ENCODE data around the gene NSMF. TPM values are rescaled to one million over a fixed set of nuclear protein-coding genes. Genes with fewer than 3 reads are reported as not detected.

NSMF gene
- total RNA-seq, 1 experiment from 2014 or later: 73.4 TPM

DNA sequence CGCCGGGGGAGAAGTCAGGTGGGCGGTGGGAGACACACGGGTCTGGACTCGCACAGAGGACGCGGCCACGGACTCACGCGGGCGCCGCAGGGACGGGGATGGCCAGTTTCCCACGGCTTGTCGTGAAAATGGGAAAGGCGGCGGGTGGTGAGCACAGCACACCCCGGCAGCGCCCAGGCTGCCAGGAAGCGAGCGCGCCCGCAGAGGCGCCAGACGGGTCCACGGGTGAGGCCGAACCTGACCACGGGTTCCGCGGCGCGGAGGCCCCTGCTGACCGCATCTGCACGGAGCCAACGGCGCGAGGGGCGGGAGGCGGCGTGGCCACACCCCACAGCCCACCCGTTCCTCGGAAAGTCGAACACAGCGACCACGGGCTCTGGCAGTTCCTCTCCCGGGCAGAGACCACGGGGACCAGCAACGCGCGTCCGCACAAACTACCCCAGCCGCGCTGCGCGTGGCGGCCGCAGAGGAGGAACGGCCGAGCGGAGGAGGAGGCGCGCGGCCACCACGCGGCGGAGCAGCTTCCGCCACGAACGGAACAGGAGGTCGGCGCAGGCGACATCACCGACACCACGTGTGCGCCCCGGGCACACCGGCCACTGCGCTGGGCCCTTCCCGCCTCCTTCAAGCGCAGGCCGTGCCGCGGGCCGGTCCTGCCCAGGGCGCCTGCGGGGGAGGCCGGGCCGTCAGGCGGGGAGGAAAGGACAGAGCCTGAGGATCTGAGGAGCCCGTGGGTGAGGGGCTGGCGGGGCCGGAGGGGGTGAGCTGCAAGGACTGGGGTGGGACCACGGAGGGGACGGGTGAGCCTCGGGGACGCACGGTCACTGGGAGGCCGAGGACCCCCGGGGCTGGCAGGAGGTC lies 41.7 kb downstream of the NSMF start:
- no peak overlapping the region for H3K4me2 ChIP-seq
- intact Hi-C loops (cut with micrococcal nuclease; ENCODE audit: unreplicated experiment): no loop called here
- no peak for DNase-seq

DNA sequence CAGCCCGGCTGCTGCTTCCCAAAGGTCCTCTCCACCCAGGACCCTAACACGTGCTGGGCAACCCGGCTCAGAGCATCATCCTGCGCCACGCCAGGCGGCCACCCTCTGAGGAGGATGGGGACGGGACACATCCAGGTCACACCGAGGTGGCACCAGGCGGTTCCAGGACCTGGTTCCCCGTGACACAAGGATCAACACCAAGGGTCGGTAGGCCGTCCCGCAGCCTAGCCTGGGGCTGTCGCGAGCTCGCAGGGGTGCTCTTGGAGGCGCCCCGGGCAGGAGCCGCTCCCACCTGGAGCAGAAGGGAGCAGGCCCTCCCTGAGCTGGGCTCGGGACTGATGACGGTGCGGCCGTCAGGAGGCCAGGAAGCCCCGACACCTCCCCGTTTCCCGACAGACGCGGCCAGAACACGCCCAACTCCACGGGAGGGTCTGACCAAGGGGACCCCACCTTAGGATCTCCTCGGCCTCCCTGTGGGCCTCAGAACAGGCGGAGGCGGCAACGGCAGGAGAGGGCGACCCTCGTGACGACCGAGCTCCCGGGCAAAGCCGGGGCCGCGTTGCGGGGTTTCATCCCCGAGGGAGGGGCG lies 42.5 kb downstream of the NSMF start:
- Histone ChIP-seq H2AFZ (no peak overlapping the region), H4K20me1 (ENCODE audit: insufficient read depth) (no peaks in the 10 kb centered on the region), H3K4me3 (no peak overlapping the region), H3K27ac (no peak overlapping the region), H3K9me3 (ENCODE audit: insufficient read depth, low read depth) (no peaks in the 10 kb centered on the region), H3F3A (ENCODE audit: insufficient read depth, low read depth) (peaks cover 22% of the 10 kb centered on the region; the same call in 1 of the 2 replicates), H3K9me2 (ENCODE audit: insufficient read depth) (no peaks in the 10 kb centered on the region), H3K4me1 (replicated peaks; ENCODE audit: insufficient read depth) (peaks cover 11% of the 10 kb centered on the region), H3K36me3 (ENCODE audit: low read depth) (no peaks in the 10 kb centered on the region), H3K4me2 (no peak overlapping the region), H3K27me3 (ENCODE audit: insufficient read depth, low read depth) (no peaks in the 10 kb centered on the region), H3K79me2 (ENCODE audit: low read depth) (peaks cover 15% of the 10 kb centered on the region)
- no TSS peak for BruUV-seq (replicated peaks)
- DNase-seq: no peak
- TF ChIP-seq, protein P1, sequence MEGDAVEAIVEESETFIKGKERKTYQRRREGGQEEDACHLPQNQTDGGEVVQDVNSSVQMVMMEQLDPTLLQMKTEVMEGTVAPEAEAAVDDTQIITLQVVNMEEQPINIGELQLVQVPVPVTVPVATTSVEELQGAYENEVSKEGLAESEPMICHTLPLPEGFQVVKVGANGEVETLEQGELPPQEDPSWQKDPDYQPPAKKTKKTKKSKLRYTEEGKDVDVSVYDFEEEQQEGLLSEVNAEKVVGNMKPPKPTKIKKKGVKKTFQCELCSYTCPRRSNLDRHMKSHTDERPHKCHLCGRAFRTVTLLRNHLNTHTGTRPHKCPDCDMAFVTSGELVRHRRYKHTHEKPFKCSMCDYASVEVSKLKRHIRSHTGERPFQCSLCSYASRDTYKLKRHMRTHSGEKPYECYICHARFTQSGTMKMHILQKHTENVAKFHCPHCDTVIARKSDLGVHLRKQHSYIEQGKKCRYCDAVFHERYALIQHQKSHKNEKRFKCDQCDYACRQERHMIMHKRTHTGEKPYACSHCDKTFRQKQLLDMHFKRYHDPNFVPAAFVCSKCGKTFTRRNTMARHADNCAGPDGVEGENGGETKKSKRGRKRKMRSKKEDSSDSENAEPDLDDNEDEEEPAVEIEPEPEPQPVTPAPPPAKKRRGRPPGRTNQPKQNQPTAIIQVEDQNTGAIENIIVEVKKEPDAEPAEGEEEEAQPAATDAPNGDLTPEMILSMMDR (conservative IDR thresholded peaks at IDR 0.05): no peak
- TF ChIP-seq EZH2 (IDR thresholded peaks at IDR 0.05; ENCODE audit: low read depth): no peak
- POLR2A ChIA-PET (ENCODE audit: unreplicated experiment): no interaction called here
- intact Hi-C loops (cut with micrococcal nuclease; ENCODE audit: unreplicated experiment): no loop called here
- CTCF ChIA-PET: no interaction called here

More for the DNA sequence above, 41.7 kb downstream of the NSMF start:
- no peak for TF ChIP-seq EZH2 (IDR thresholded peaks at IDR 0.05; ENCODE audit: low read depth)
- TF ChIP-seq, protein P1 (conservative IDR thresholded peaks at IDR 0.05): no peak
- no TSS peak for BruUV-seq (replicated peaks)
- Histone ChIP-seq H3K4me3 (no peak overlapping the region), H2AFZ (no peak overlapping the region), H3K27me3 (ENCODE audit: insufficient read depth, low read depth) (no peaks in the 10 kb centered on the region), H3K79me2 (ENCODE audit: low read depth) (peaks cover 22% of the 10 kb centered on the region), H3K4me1 (replicated peaks; ENCODE audit: insufficient read depth) (peaks cover 9% of the 10 kb centered on the region), H3K36me3 (ENCODE audit: low read depth) (no peaks in the 10 kb centered on the region), H3K9me3 (ENCODE audit: insufficient read depth, low read depth) (no peaks in the 10 kb centered on the region), H3K27ac (no peak overlapping the region), H3K9me2 (ENCODE audit: insufficient read depth) (no peaks in the 10 kb centered on the region), H4K20me1 (ENCODE audit: insufficient read depth) (no peaks in the 10 kb centered on the region), H3F3A (ENCODE audit: insufficient read depth, low read depth) (peaks cover 19% of the 10 kb centered on the region; the same call in 1 of the 2 replicates)
- POLR2A ChIA-PET (ENCODE audit: unreplicated experiment): no interaction called here
- CTCF ChIA-PET: no interaction called here

DNA sequence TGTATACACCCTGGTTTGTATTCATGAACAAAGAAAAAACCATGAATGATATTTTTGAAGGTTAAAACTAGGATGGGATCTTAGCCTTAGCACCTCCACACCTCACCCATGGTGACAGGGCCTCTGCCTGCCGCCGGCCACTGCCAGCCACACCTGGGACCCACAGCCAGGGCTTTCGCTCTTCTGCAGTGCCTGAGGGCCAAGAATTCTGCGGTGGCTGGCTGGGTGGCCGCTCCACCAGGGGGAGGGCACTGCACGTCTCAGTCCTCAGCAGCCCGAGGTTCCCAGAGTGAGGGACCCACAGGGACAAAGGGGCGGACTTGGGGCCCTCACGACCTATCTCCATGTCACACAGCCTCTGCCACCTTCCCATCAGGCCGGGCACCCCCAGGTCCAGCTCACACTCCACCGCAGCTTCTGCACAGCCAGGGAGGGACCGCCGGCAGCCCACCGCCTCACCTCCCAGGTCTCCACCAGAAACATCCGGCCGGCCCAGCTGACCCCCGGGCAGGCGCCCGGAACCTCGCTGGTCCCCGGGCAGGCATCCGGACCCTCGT lies 43.0 kb downstream of the NSMF start:
- H3K9me3 ChIP-seq (ENCODE audit: insufficient read depth, low read depth): no peaks in the 10 kb centered on the region
- peaks cover 12% of the 10 kb centered on the region for H3K4me1 ChIP-seq (replicated peaks; ENCODE audit: insufficient read depth)
- no peak overlapping the region for H2AFZ ChIP-seq
- TF ChIP-seq, protein P1 (conservative IDR thresholded peaks at IDR 0.05): no peak
- no peak for TF ChIP-seq EZH2 (IDR thresholded peaks at IDR 0.05; ENCODE audit: low read depth)
- peaks cover 22% of the 10 kb centered on the region; the same call in 1 of the 2 replicates for H3F3A ChIP-seq (ENCODE audit: insufficient read depth, low read depth)
- no peak overlapping the region for H3K4me3 ChIP-seq
- no peaks in the 10 kb centered on the region for H3K27me3 ChIP-seq (ENCODE audit: insufficient read depth, low read depth)
- intact Hi-C loops (cut with micrococcal nuclease; ENCODE audit: unreplicated experiment): no loop called here
- CTCF ChIA-PET: no interaction called here
- peaks cover 12% of the 10 kb centered on the region; the same call in 1 of the 2 replicates for H3K79me2 ChIP-seq (ENCODE audit: low read depth)
- H3K36me3 ChIP-seq (ENCODE audit: low read depth): no peaks in the 10 kb centered on the region
- no peak overlapping the region for H3K27ac ChIP-seq
- no peak for DNase-seq
- no peaks in the 10 kb centered on the region for H4K20me1 ChIP-seq (ENCODE audit: insufficient read depth)
- BruUV-seq (replicated peaks): no TSS peak
- H3K4me2 ChIP-seq: no peak overlapping the region
- no peaks in the 10 kb centered on the region for H3K9me2 ChIP-seq (ENCODE audit: insufficient read depth)
- POLR2A ChIA-PET (ENCODE audit: unreplicated experiment): no interaction called here
